Adrenal gland (tissue), 5 donors: ENCODE measurements around the gene WDFY4.

Experiments used
- CTCF ChIP-seq, 6 experiments: fragments of 450-650 bp in 4 of 6; fragments of 200-600 bp in 2 of 6; sonication (generic) in 1 of 6; IDR thresholded peaks; 1 replicate in 5 of 6; 2 replicates in 1 of 6; pipeline versions ENCODE4 v1.5.1 to v1.8.0; 2016 to 2021; ENCODE audit warnings: antibody characterized with exemption in 6 of 6, mild to moderate bottlenecking in 2 of 6, moderate library complexity in 1 of 6
- POLR2A ChIP-seq, 2 donors: fragments of 450-650 bp; IDR thresholded peaks; one replicate each; pipeline ENCODE4 v1.6.1; 2017; ENCODE audit warnings: antibody characterized with exemption in 2 of 2, mild to moderate bottlenecking in 2 of 2, moderate library complexity in 1 of 2
- donor health status: DM: no; HTN: no; CAD: no.

GRCh38 chr10:48776005-48776522 is 91.4 kb downstream of the WDFY4 start:
- TF ChIP-seq POLR2A (IDR thresholded peaks at IDR 0.05) = no peak
- no peak for TF ChIP-seq CTCF (IDR thresholded peaks at IDR 0.05)
